Body of pancreas (tissue), 4 donors: ENCODE data around the gene CASTOR1. TPM values are rescaled to one million over a fixed set of nuclear protein-coding genes. Genes with fewer than 3 reads are reported as not detected.

Source experiments
- ATAC-seq: fragments of 150-250 bp; one replicate; pipeline ENCODE4 v1.9.1; 2016
- DNase-seq, 4 donors: peaks; one replicate each; pipeline ENCODE4 v3.0.0-alpha.2; 2019
- H3K27ac ChIP-seq, 4 donors: fragments of 200-600 bp; sonication (generic); 1 replicate in 3 of 4; 2 replicates in 1 of 4; pipeline versions ENCODE4 v1.5.1 to v1.6.1; 2016 to 2019; ENCODE audit warnings: mild to moderate bottlenecking in 1 of 4, mixed read lengths in 1 of 4, moderate library complexity in 1 of 4
- H3K27me3 ChIP-seq, 2 donors: fragments of 200-600 bp; sonication (generic); one replicate each; pipeline ENCODE4 v1.6.0; 2016; ENCODE audit warnings: mild to moderate bottlenecking in 1 of 2
- H3K36me3 ChIP-seq, 2 donors: fragments of 200-600 bp; sonication (generic); replicated peaks in 1 of 2; 2 replicates each; pipeline ENCODE4 v1.5.1; 2016; ENCODE audit warnings: low read depth in 2 of 2; ENCODE audit not compliant: insufficient read depth in 1 of 2
- H3K4me1 ChIP-seq: fragments of 200-600 bp; sonication (generic); one replicate; pipeline ENCODE4 v1.6.0; 2016
- H3K4me3 ChIP-seq, 2 donors: fragments of 200-600 bp; sonication (generic); 1 replicate in 1 of 2; 2 replicates in 1 of 2; pipeline ENCODE4 v1.5.1; 2016 to 2019
- H3K9me3 ChIP-seq, 3 donors: fragments of 200-600 bp; sonication (generic); 1 replicate in 2 of 3; 2 replicates in 1 of 3; pipeline ENCODE4 v1.5.1; 2016
- CTCF ChIP-seq, 7 experiments: fragments of 450-650 bp in 4 of 7; fragments of 200-600 bp in 3 of 7; sonication (generic) in 3 of 7; IDR thresholded peaks; one replicate each; pipeline ENCODE4 v1.5.1; 2016 to 2019; ENCODE audit warnings: antibody characterized with exemption in 7 of 7
- POLR2A ChIP-seq, 3 donors: fragments of 450-650 bp; IDR thresholded peaks; one replicate each; pipeline ENCODE4 v1.6.1; 2016; ENCODE audit warnings: antibody characterized with exemption in 3 of 3, mild to moderate bottlenecking in 2 of 3
- WGBS, 2 donors: methylation state at CpG; one replicate each; pipeline ENCODE4 v1.1.5; 2017; 5-methylcytosine and 5-hydroxymethylcytosine counted together
- intact Hi-C: fragments of 100-400 bp; cut with DNase I; formaldehyde crosslinking; loops from one replicate; pipeline ENCODE4 v1.15.1; 2023
- total RNA-seq, 2 donors: library from RNA; depleted of rRNA; stranded (reverse); fragments of >200 nt; gene quantifications; one replicate each; pipeline ENCODE4 v1.1.0, GENCODE V29; 2016

The CASTOR1 gene
- total RNA-seq, 2 donors from 2014 or later = 4.2 to 21.4 TPM

DNA sequence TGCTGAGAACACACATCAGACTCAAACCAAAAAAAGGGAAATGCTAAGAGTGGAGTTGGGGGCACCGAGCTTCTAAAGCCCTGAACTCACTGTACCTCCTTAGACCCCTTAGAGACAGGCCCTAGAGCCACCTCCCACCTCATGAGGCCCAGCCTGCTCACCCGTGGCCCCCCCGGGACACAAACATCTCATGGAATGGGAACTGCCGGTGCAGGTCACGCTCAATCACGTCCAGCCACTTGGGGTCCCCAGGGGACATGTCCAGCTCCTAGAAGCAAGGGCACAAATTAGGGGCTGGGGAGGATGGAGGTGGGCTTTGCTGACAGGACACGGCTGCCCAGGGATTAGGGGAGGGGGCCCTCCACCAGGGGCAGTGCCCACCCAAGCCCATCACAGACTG is 6.3 kb upstream of the CASTOR1 start:
- Histone ChIP-seq H3K27ac (no peak overlapping the region), H3K4me3 (no peak overlapping the region), H3K27me3 (no peaks in the 10 kb centered on the region), H3K4me1 (peaks cover 25% of the 10 kb centered on the region), H3K9me3 (no peaks in the 10 kb centered on the region), H3K36me3 (peaks cover 0 to 7% of the 10 kb centered on the region in 2 donors)
- 58 to 76% methylated on average over 4 to 7 of the region's 7 CpGs for WGBS, 2 donors
- DNase-seq = no peak
- intact Hi-C loops = no loop called here
- ATAC-seq = no peak
- no peak for TF ChIP-seq POLR2A (IDR thresholded peaks at IDR 0.05)
- TF ChIP-seq CTCF (IDR thresholded peaks at IDR 0.05) = no peak

DNA sequence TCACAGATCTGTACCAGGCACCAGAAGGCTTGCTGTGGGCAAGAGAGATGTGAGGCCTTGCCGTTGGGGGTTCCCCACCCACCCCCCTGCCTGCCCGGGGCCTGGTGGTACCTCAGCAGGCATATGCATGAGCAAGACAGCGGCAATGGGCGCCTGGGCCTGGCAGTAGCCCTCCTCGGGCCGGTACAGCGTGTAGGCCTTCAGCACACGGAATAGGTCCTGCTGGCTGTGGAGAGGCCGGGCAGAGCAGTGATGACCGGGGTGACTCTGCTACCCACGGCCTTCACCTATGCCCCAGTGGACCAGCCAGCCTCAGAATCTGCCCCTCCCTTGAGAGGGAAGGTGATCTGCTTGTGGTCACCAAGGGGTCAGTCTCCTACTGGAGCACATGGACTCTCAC is 5.5 kb upstream of the CASTOR1 start:
- DNase-seq = no peak
- TF ChIP-seq POLR2A (IDR thresholded peaks at IDR 0.05) (no peak), CTCF (IDR thresholded peaks at IDR 0.05) (no peak)
- Histone ChIP-seq H3K4me1 (peaks cover 32% of the 10 kb centered on the region), H3K27ac (no peak overlapping the region), H3K9me3 (no peaks in the 10 kb centered on the region), H3K36me3 (peaks cover 0 to 7% of the 10 kb centered on the region in 2 donors), H3K27me3 (no peaks in the 10 kb centered on the region), H3K4me3 (no peak overlapping the region)
- ATAC-seq = no peak
- 77% methylated on average over 4 of the region's 11 CpGs; no CpG with 5 or more reads in 1 of the 2 donors for WGBS, 2 donors
- intact Hi-C loops = no loop called here

- Histone ChIP-seq H3K4me1 (peaks cover 34% of the 10 kb centered on the region), H3K27me3 (no peaks in the 10 kb centered on the region), H3K27ac (no peak overlapping the region), H3K9me3 (no peaks in the 10 kb centered on the region), H3K4me3 (no peak overlapping the region), H3K36me3 (peaks cover 0 to 7% of the 10 kb centered on the region in 2 donors)
- intact Hi-C loops = no loop called here
- 92 to 94% methylated on average over 5 to 9 of the region's 9 CpGs for WGBS, 2 donors
- TF ChIP-seq CTCF (IDR thresholded peaks at IDR 0.05) (no peak), POLR2A (IDR thresholded peaks at IDR 0.05) (no peak)
- ATAC-seq = no peak
- no peak for DNase-seq
These were observed 4.8 kb upstream of the CASTOR1 start for GRCh38 chr22:30294066-30294465.

DNA sequence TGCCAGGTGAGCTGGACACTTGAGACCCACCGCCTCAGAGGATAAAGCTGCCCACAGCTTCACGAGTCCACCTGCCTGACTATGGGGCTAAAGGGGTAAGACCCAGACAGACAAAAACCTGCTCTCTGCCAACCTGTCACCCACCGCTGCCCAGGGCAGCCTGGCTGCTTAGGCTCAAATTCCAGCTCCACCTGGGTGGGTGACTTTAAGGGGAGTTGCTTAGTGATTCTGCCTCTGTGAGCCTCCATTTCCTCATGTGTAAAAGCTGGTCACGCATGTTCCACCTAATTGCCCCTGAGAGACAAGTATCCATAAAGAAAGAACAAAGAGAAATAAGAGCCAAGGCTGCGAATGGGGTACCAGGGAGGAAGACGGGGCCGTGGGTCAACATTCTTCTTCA is 3.7 kb upstream of the CASTOR1 start:
- Histone ChIP-seq H3K27ac (no peak overlapping the region), H3K27me3 (no peaks in the 10 kb centered on the region), H3K9me3 (no peaks in the 10 kb centered on the region), H3K4me1 (peaks cover 35% of the 10 kb centered on the region), H3K4me3 (no peak overlapping the region), H3K36me3 (peaks cover 0 to 7% of the 10 kb centered on the region in 2 donors)
- TF ChIP-seq POLR2A (IDR thresholded peaks at IDR 0.05) = no peak
- TF ChIP-seq CTCF (IDR thresholded peaks at IDR 0.05) = no peak
- no peak for DNase-seq
- 96 to 97% methylated on average over 5 to 7 of the region's 7 CpGs for WGBS, 2 donors
- intact Hi-C loops = no loop called here
- no peak for ATAC-seq
